GM23248 (cell line): ENCODE results near the gene XBP1. TPM values are rescaled to one million over a fixed set of nuclear protein-coding genes. Genes with fewer than 3 reads are reported as not detected.
"Not testable (repeated sequence)": the region's sequence is repeated elsewhere in the genome, so short reads cannot be mapped to it uniquely, and the experiment has no call there.

Source experiments
- DNase-seq: peaks from one replicate; pipeline ENCODE4 v3.0.0-alpha.2; 2015
- H2AFZ ChIP-seq: fragments of 200-600 bp; sonication (generic); 2 replicates; pipeline ENCODE4 v1.6.1; 2016; ENCODE audit warnings: antibody characterized with exemption
- H3F3A ChIP-seq: fragments of 200-600 bp; sonication (generic); 2 replicates; pipeline ENCODE4 v1.6.1; 2016; ENCODE audit warnings: mild to moderate bottlenecking, antibody characterized with exemption, mixed run types; ENCODE audit not compliant: insufficient read depth
- H3K27ac ChIP-seq: fragments of 200-600 bp; sonication (generic); 2 replicates; pipeline ENCODE4 v1.5.1; 2016; ENCODE audit warnings: mild to moderate bottlenecking
- H3K27me3 ChIP-seq: fragments of 200-600 bp; sonication (generic); replicated peaks from 2 replicates; pipeline ENCODE4 v1.6.1; 2016; ENCODE audit warnings: mild to moderate bottlenecking; ENCODE audit not compliant: insufficient read depth
- H3K36me3 ChIP-seq: fragments of 200-600 bp; sonication (generic); 2 replicates; pipeline ENCODE4 v1.6.1; 2016; ENCODE audit warnings: low read depth, mild to moderate bottlenecking
- H3K4me1 ChIP-seq: fragments of 200-600 bp; sonication (generic); 2 replicates; pipeline ENCODE4 v1.6.1; 2016; ENCODE audit warnings: mild to moderate bottlenecking; ENCODE audit not compliant: insufficient read depth
- H3K4me2 ChIP-seq: fragments of 200-600 bp; sonication (generic); one replicate; pipeline ENCODE4 v1.6.1; 2016; ENCODE audit warnings: mild to moderate bottlenecking; ENCODE audit not compliant: unreplicated experiment
- H3K4me3 ChIP-seq: fragments of 200-600 bp; sonication (generic); 2 replicates; pipeline ENCODE4 v1.5.1; 2016; ENCODE audit warnings: mild to moderate bottlenecking
- H3K79me2 ChIP-seq: fragments of 200-600 bp; sonication (generic); 2 replicates; pipeline ENCODE4 v1.6.1; 2016; ENCODE audit warnings: mild to moderate bottlenecking; ENCODE audit not compliant: insufficient read depth
- H3K9ac ChIP-seq: fragments of 200-600 bp; sonication (generic); 2 replicates; pipeline ENCODE4 v1.6.1; 2016; ENCODE audit warnings: mild to moderate bottlenecking
- H3K9me2 ChIP-seq: fragments of 200-600 bp; sonication (generic); 2 replicates; pipeline ENCODE4 v1.6.1; 2016; ENCODE audit warnings: mixed run types, mild to moderate bottlenecking, moderate library complexity; ENCODE audit not compliant: insufficient read depth
- H3K9me3 ChIP-seq: fragments of 200-600 bp; sonication (generic); one replicate; pipeline ENCODE4 v1.6.1; 2017; ENCODE audit warnings: low read depth
- H4K20me1 ChIP-seq: fragments of 200-600 bp; sonication (generic); 2 replicates; pipeline ENCODE4 v1.6.0; 2016; ENCODE audit not compliant: insufficient read depth
- EZH2 ChIP-seq: fragments of 200-600 bp; sonication (generic); IDR thresholded peaks from 2 replicates; pipeline ENCODE4 v1.6.1; 2018; ENCODE audit warnings: antibody characterized with exemption, mild to moderate bottlenecking; ENCODE audit not compliant: insufficient read depth, poor library complexity, severe bottlenecking
- EZH2phosphoT487 ChIP-seq: fragments of 200-600 bp; sonication (generic); IDR thresholded peaks from 2 replicates; pipeline ENCODE4 v1.6.1; 2018; ENCODE audit warnings: antibody characterized with exemption, moderate library complexity, mild to moderate bottlenecking, low read depth; ENCODE audit not compliant: insufficient read depth
- WGBS, 2 experiments: methylation state at CpG; one replicate each; pipeline ENCODE4 v1.1.6; 2015 to 2017; ENCODE audit warnings: low lambda C conversion rate in 2 of 2, low coverage in 1 of 2; ENCODE audit errors: missing lambda C conversion rate in 2 of 2; 5-methylcytosine and 5-hydroxymethylcytosine counted together
- in situ Hi-C: fragments of 300-500 bp; cut with MboI; formaldehyde crosslinking; loops from 2 replicates; pipeline ENCODE4 v1.15.0; 2020
- polyA plus RNA-seq: library from polyadenylated mRNA; unstranded; fragments of >200 nt; fragmentation: Nextera tagmentation; extraction: Ambion mirVana; gene quantifications from 2 replicates; pipeline ENCODE4 v1.2.1, GENCODE V29; 2016
- total RNA-seq: library from RNA; depleted of rRNA; stranded (reverse); fragments of >200 nt; shearing (Covaris generic); gene quantifications from 2 replicates; pipeline ENCODE4 v1.2.3, GENCODE V29; 2014

Gene XBP1
- total and polyA plus RNA-seq, 2 experiments from 2014 or later = 256 to 324 TPM

- Histone ChIP-seq H3K4me1 (no peaks in the 10 kb centered on the region; the same call in 1 of the 2 replicates), H3K4me2 (no peak overlapping the region), H3K27me3 (no peaks in the 10 kb centered on the region), H3K36me3 (no peaks in the 10 kb centered on the region), H2AFZ (no peak overlapping the region), H3K79me2 (no peaks in the 10 kb centered on the region), H3K9me2 (no peaks in the 10 kb centered on the region), H3K4me3 (no peak overlapping the region), H3K9ac (no peak overlapping the region), H3F3A (no peaks in the 10 kb centered on the region), H3K9me3 (no peaks in the 10 kb centered on the region), H4K20me1 (no peaks in the 10 kb centered on the region), H3K27ac (no peak overlapping the region)
- 100% methylated on average over 2 of the region's 2 CpGs for WGBS, 2 experiments
- TF ChIP-seq EZH2 (no peak), EZH2phosphoT487 (no peak)
- in situ Hi-C loops = no loop called here
- no peak for DNase-seq
These were observed 13.6 kb upstream of the XBP1 start for GRCh38 chr22:28813772-28814518.

GRCh38 chr22:28812516-28812915 is 12.1 kb upstream of the XBP1 start:
- H3K9me3 ChIP-seq = no peaks in the 10 kb centered on the region
- no peak overlapping the region for H3K4me3 ChIP-seq
- no peaks in the 10 kb centered on the region for H3K79me2 ChIP-seq
- H3K9me2 ChIP-seq = no peaks in the 10 kb centered on the region
- H2AFZ ChIP-seq = no peak overlapping the region
- no peaks in the 10 kb centered on the region for H3K27me3 ChIP-seq
- no peaks in the 10 kb centered on the region for H3F3A ChIP-seq
- no peaks in the 10 kb centered on the region for H4K20me1 ChIP-seq
- no peak overlapping the region for H3K4me2 ChIP-seq
- H3K9ac ChIP-seq = no peak overlapping the region
- WGBS, 2 experiments = 67 to 76% methylated on average over 5 of the region's 5 CpGs
- DNase-seq = no peak
- no peak for TF ChIP-seq EZH2phosphoT487
- no peak for TF ChIP-seq EZH2
- H3K4me1 ChIP-seq = no peaks in the 10 kb centered on the region; the same call in 1 of the 2 replicates
- no peak overlapping the region for H3K27ac ChIP-seq
- in situ Hi-C loops = no loop called here
- no peaks in the 10 kb centered on the region for H3K36me3 ChIP-seq

GRCh38 chr22:28810821-28811491 is 10.6 kb upstream of the XBP1 start:
- TF ChIP-seq EZH2 (no peak), EZH2phosphoT487 (no peak)
- no peak overlapping the region for H3K4me2 ChIP-seq
- H3K9ac ChIP-seq = no peak overlapping the region
- no peak overlapping the region for H3K27ac ChIP-seq
- H3K4me3 ChIP-seq = no peak overlapping the region
- no peaks in the 10 kb centered on the region for H3K36me3 ChIP-seq
- no peaks in the 10 kb centered on the region for H3F3A ChIP-seq
- no peaks in the 10 kb centered on the region for H3K79me2 ChIP-seq
- no peaks in the 10 kb centered on the region; the same call in 1 of the 2 replicates for H3K4me1 ChIP-seq
- in situ Hi-C loops = no loop called here
- H3K27me3 ChIP-seq = no peaks in the 10 kb centered on the region
- no peak overlapping the region for H2AFZ ChIP-seq
- no peaks in the 10 kb centered on the region for H3K9me3 ChIP-seq
- H4K20me1 ChIP-seq = no peaks in the 10 kb centered on the region
- 52 to 56% methylated on average over 13 of the region's 13 CpGs for WGBS, 2 experiments
- H3K9me2 ChIP-seq = no peaks in the 10 kb centered on the region
- DNase-seq = no peak

DNA sequence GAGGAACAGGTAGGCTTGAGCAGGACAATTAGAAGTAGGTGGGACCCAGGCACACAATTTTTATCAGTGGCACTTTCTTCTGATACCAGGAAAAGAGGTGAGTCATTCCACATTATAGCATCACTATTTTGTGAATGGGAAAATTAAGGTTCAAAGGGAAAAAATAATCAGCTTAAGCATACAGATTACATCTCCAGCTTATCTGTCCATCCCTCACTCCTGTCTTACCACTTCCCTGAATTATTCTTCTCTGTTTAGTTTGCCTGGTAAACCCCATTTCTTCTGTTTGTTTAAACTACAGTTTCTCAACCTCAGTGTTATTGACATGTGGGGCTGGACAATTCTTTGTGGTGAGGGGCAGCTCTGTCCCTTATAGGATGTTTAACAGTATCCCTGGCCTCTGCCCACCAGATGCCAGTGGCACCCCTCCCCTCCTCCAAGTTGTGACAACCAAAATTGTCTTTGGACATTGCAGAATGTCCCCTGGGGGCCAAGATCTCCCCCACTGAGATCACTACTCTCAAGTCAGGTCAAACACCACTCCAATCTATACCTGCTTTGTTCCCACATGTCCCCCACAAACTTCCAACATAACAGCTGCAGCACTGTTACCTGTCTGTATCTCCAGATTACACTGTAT is 8.5 kb upstream of the XBP1 start:
- Histone ChIP-seq H2AFZ (no peak overlapping the region), H4K20me1 (no peaks in the 10 kb centered on the region), H3K9ac (no peak overlapping the region), H3F3A (no peaks in the 10 kb centered on the region), H3K9me2 (no peaks in the 10 kb centered on the region), H3K4me2 (no peak overlapping the region), H3K4me3 (no peak overlapping the region), H3K9me3 (no peaks in the 10 kb centered on the region), H3K27me3 (no peaks in the 10 kb centered on the region), H3K27ac (no peak overlapping the region), H3K4me1 (no peaks in the 10 kb centered on the region; the same call in 1 of the 2 replicates), H3K79me2 (no peaks in the 10 kb centered on the region), H3K36me3 (no peaks in the 10 kb centered on the region)
- no peak for DNase-seq
- in situ Hi-C loops = no loop called here
- TF ChIP-seq EZH2 (no peak), EZH2phosphoT487 (no peak)

GRCh38 chr22:28805426-28805825 is 5.1 kb upstream of the XBP1 start:
- H3K9ac ChIP-seq, H3F3A ChIP-seq, in situ Hi-C loops, H3K9me3 ChIP-seq, DNase-seq, H3K27ac ChIP-seq, H3K9me2 ChIP-seq, H3K27me3 ChIP-seq, H3K36me3 ChIP-seq, H4K20me1 ChIP-seq, H3K4me3 ChIP-seq, H3K4me2 ChIP-seq, H2AFZ ChIP-seq: not testable (repeated sequence)
- WGBS, 2 experiments = 87 to 93% methylated on average over 5 of the region's 5 CpGs
- Histone ChIP-seq H3K79me2 (peaks cover 27% of the 10 kb centered on the region), H3K4me1 (peaks cover 11% of the 10 kb centered on the region)
